Thoracic aorta (tissue), 2 donors: ENCODE results near the gene IL17REL. TPM values are rescaled to one million over a fixed set of nuclear protein-coding genes. Genes with fewer than 3 reads are reported as not detected.

Experiments used
- ATAC-seq: fragments of 150-250 bp; one replicate; pipeline ENCODE4 v1.8.0; 2017; ENCODE audit warnings: low read depth; ENCODE audit not compliant: insufficient number of reproducible peaks, low FRiP score
- DNase-seq: peaks from one replicate; pipeline ENCODE4 v3.0.0-alpha.2; 2020; ENCODE audit warnings: low spot score
- H3K27ac ChIP-seq, 2 donors: fragments of 200-600 bp; sonication (generic); 1 replicate in 1 of 2; 2 replicates in 1 of 2; pipeline ENCODE4 v1.5.1; 2016; ENCODE audit warnings: mild to moderate bottlenecking in 2 of 2, moderate library complexity in 2 of 2
- H3K27me3 ChIP-seq: fragments of 200-600 bp; sonication (generic); replicated peaks from 2 replicates; pipeline ENCODE4 v1.6.0; 2016; ENCODE audit warnings: mild to moderate bottlenecking; ENCODE audit not compliant: insufficient read depth
- H3K36me3 ChIP-seq: fragments of 200-600 bp; sonication (generic); one replicate; pipeline ENCODE4 v1.5.1; 2016
- H3K4me1 ChIP-seq, 2 donors: fragments of 200-600 bp; sonication (generic); 1 replicate in 1 of 2; 2 replicates in 1 of 2; pipeline versions ENCODE4 v1.5.1 to v1.6.0; 2016; ENCODE audit warnings: low read depth in 2 of 2, mild to moderate bottlenecking in 1 of 2; ENCODE audit not compliant: control insufficient read depth in 1 of 2
- H3K4me3 ChIP-seq: fragments of 200-600 bp; sonication (generic); 2 replicates; pipeline ENCODE4 v1.5.1; 2016; ENCODE audit warnings: mild to moderate bottlenecking
- H3K9me3 ChIP-seq: fragments of 200-600 bp; sonication (generic); 2 replicates; pipeline ENCODE4 v1.5.1; 2016
- total RNA-seq, 2 donors: library from RNA; depleted of rRNA; stranded (reverse); fragments of >200 nt; gene quantifications; one replicate each; pipeline versions ENCODE4 v1.1.0 to v1.2.3, GENCODE V29; 2016
- TF ChIP-seq, protein P1 (sequence below): fragments of 200-600 bp; sonication (generic); IDR thresholded peaks from one replicate; pipeline ENCODE4 v1.5.1; 2019; ENCODE audit warnings: antibody characterized with exemption

IL17REL gene
- total RNA-seq, result not detected

DNA sequence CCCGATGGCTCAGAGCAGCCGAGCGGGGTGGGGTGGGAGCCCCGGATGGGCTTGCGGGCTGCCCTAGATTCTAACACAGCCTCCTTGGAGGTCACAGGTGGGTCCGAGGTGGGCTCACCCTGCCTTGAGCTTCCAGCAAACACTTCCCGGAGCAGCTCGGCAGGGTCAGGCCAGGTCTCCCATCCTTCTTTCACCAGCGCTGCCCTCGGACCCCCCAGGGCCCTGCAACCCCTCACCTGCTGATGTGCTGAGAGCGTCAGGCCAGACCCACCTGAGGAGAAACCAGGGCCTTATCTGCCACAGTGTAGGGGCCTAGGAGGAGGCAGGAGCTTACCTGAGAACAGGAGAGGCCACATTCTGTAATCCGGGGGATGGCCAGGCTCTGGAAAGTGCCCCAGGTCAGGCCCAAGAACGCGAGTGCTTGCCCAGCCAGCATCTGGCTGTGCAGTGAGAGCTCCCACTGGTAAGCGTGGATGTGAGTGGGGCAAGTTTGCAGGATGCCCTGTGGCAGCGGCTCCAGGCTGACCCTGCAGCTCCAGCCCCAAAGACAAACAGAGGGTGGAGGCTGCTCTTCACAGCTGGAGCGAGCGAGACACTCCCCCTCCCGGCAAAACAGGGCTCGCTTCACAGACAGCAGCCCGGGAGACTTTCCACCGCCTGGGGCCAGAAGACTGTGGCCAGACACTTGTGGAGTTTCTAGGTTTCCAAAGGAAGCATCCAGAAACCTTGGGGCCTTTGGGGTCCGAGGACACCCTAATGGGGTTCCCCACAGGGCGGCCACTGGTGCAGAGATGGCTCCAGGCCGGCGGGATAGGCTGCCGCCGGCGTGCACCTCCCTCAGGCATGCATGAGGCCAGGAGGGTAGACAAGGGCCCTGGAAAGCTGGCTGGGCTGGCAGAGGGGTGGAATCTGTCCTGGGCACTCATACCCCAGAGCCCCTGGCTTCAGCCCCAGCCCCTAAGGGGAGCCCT is at the start of gene IL17REL:
Gene IL17REL, minus strand, starts transcription at position 555 of the 971 bp plus-strand sequence. Its CDS starts 119 bp downstream, at position 436.
- Histone ChIP-seq H3K4me1 (peaks cover 0 to 6% of the 10 kb centered on the region in 2 donors), H3K27ac (no peak within 1 kb of the TSS), H3K36me3 (no peaks in the 10 kb centered on the region), H3K4me3 (no peak within 1 kb of the TSS), H3K27me3 (no peaks in the 10 kb centered on the region), H3K9me3 (no peaks in the 10 kb centered on the region)
- TF ChIP-seq, protein P1, sequence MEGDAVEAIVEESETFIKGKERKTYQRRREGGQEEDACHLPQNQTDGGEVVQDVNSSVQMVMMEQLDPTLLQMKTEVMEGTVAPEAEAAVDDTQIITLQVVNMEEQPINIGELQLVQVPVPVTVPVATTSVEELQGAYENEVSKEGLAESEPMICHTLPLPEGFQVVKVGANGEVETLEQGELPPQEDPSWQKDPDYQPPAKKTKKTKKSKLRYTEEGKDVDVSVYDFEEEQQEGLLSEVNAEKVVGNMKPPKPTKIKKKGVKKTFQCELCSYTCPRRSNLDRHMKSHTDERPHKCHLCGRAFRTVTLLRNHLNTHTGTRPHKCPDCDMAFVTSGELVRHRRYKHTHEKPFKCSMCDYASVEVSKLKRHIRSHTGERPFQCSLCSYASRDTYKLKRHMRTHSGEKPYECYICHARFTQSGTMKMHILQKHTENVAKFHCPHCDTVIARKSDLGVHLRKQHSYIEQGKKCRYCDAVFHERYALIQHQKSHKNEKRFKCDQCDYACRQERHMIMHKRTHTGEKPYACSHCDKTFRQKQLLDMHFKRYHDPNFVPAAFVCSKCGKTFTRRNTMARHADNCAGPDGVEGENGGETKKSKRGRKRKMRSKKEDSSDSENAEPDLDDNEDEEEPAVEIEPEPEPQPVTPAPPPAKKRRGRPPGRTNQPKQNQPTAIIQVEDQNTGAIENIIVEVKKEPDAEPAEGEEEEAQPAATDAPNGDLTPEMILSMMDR, result no peak
- DNase-seq (no peak), ATAC-seq (no peak)

- ATAC-seq, result no peak
- no peaks in the 10 kb centered on the region for H3K27me3 ChIP-seq
- no peak overlapping the region for H3K27ac ChIP-seq
- TF ChIP-seq, protein P1, result no peak
- DNase-seq, result no peak
- H3K4me3 ChIP-seq, result no peak overlapping the region
- no peaks in the 10 kb centered on the region for H3K36me3 ChIP-seq
- H3K4me1 ChIP-seq, result peaks cover 7 to 17% of the 10 kb centered on the region in 2 donors
- H3K9me3 ChIP-seq, result no peaks in the 10 kb centered on the region
Measured at GRCh38 chr22:50061824-50062355, 49.3 kb upstream of the IL17REL start.

DNA sequence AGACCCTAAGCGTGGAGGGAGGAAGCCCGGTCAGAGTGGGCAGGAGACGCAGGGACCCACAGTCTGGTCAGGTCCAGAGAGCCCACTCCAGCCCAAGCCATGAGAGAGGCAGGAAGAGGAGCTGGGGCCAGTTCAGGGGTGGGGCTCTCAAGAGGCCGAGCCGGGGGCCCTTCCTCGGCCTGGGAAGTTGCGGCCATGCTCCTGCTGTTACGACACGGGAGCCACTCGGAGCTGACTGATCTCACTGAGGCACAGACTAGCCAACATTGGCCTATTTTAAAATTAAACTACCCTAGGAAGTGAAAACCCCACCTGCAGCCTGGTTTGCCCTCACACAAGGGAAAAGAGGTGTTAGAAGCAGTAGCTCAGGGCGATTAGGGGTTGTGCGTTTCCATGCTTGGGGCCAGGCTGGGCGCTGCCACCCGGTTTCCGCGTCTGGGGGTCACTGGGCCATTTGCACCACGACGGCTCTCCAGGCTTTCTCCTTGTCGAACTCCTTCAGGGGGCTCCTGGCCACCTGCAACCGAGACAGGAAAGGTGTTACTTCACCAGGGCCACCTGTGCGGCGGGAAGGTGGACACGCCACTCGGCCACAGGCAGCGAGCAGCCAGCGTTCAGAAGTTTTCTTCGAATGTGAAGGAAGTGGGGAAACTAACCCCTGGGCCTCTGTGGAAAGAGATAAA is 48.7 kb upstream of the IL17REL start:
- no peaks in the 10 kb centered on the region for H3K9me3 ChIP-seq
- no peak overlapping the region for H3K4me3 ChIP-seq
- TF ChIP-seq, protein P1, result no peak
- H3K4me1 ChIP-seq, result peaks cover 7 to 17% of the 10 kb centered on the region in 2 donors
- ATAC-seq (no peak), DNase-seq (no peak)
- H3K27me3 ChIP-seq, result no peaks in the 10 kb centered on the region
- no peaks in the 10 kb centered on the region for H3K36me3 ChIP-seq
- no peak overlapping the region for H3K27ac ChIP-seq

DNA sequence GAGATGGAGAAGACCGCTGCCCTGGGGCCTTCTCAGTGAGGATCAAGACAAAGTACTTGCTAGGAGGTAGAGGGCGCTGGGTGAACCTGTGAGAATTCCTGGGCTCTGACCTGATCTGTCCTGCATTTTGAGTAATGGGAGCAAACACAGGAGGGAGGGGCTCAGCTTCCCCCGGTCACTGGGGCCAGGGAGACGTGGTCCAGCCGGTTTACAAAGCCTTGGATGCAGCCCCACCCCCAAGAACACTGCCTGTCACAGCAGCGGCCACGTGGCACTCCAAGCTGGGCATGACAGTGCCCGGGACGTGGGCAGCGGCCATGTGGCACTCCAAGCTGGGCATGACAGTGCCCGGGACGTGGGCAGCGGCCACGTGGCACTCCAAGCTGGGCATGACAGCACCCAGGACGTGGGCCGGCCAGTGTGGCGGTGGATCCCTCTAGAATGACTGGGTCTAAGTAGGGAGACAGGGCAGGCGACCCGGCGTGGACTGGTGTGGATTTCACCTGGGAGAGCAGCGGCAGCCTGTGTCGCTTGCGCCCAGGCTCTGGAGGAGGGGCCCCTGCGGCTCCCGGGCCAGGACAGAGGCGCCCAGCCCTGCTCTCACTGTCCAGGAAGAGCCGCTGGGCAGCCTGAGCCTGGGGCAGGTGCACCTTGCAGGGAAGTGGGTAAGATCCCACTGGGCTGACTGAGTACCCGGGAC is 48.0 kb upstream of the IL17REL start:
- no peak for DNase-seq
- Histone ChIP-seq H3K36me3 (no peaks in the 10 kb centered on the region), H3K4me1 (peaks cover 7 to 17% of the 10 kb centered on the region in 2 donors), H3K9me3 (no peaks in the 10 kb centered on the region), H3K27ac (no peak overlapping the region), H3K27me3 (no peaks in the 10 kb centered on the region), H3K4me3 (no peak overlapping the region)
- no peak for ATAC-seq
- TF ChIP-seq, protein P1, result no peak
